Osteocyte (in vitro differentiated cells): Measurements from ENCODE around the gene BCL2A1. TPM values are rescaled to one million over a fixed set of nuclear protein-coding genes. Genes with fewer than 3 reads are reported as not detected.
"Not testable (repeated sequence)": the region's sequence is repeated elsewhere in the genome, so short reads cannot be mapped to it uniquely, and the experiment has no call there.

ENCODE experiments used
- DNase-seq: peaks from one replicate; pipeline ENCODE4 v3.0.0; 2021; ENCODE audit warnings: mixed read lengths; ENCODE audit not compliant: unreplicated experiment; ENCODE audit errors: extremely low spot score
- H3K27ac Mint-ChIP-seq: one replicate; pipeline ENCODE4 v1.8.0; 2021; ENCODE audit warnings: mild to moderate bottlenecking, mixed read lengths; ENCODE audit not compliant: unreplicated experiment
- H3K27me3 Mint-ChIP-seq: one replicate; pipeline ENCODE4 v1.8.0; 2021; ENCODE audit warnings: mixed read lengths; ENCODE audit not compliant: unreplicated experiment
- H3K36me3 Mint-ChIP-seq: one replicate; pipeline ENCODE4 v1.8.0; 2021; ENCODE audit warnings: mixed read lengths; ENCODE audit not compliant: unreplicated experiment
- H3K4me1 Mint-ChIP-seq: one replicate; pipeline ENCODE4 v1.8.0; 2021; ENCODE audit warnings: mixed read lengths; ENCODE audit not compliant: unreplicated experiment
- H3K4me3 Mint-ChIP-seq: one replicate; pipeline ENCODE4 v1.8.0; 2021; ENCODE audit warnings: mild to moderate bottlenecking, moderate library complexity, mixed read lengths; ENCODE audit not compliant: unreplicated experiment
- H3K9me3 Mint-ChIP-seq: one replicate; pipeline ENCODE4 v1.8.0; 2021; ENCODE audit warnings: mixed read lengths; ENCODE audit not compliant: unreplicated experiment
- CTCF ChIP-seq: fragments of 200-600 bp; sonication (generic); IDR thresholded peaks from 2 replicates; pipeline ENCODE4 v1.5.0; 2021; ENCODE audit warnings: antibody characterized with exemption, mild to moderate bottlenecking, moderate library complexity
- total RNA-seq: library from RNA; stranded (reverse); gene quantifications from 2 replicates; pipeline ENCODE4 v1.2.1, GENCODE V29; 2021

Gene BCL2A1
- total RNA-seq, 1 donor from 2014 or later: not detected

GRCh38 chr15:79943820-79944219 is 27.2 kb downstream of the BCL2A1 start:
- Mint-ChIP-seq H3K27me3 (peaks cover 6% of the 10 kb centered on the region), H3K36me3 (no peaks in the 10 kb centered on the region), H3K9me3 (no peaks in the 10 kb centered on the region), H3K4me1 (peaks cover 13% of the 10 kb centered on the region), H3K27ac (no peak overlapping the region), H3K4me3 (no peak overlapping the region)
- no peak for DNase-seq
- no peak for TF ChIP-seq CTCF

GRCh38 chr15:79942741-79943481 is 28.1 kb downstream of the BCL2A1 start:
- TF ChIP-seq CTCF: no peak
- Mint-ChIP-seq H3K4me1 (peaks cover 13% of the 10 kb centered on the region), H3K9me3 (no peaks in the 10 kb centered on the region), H3K36me3 (no peaks in the 10 kb centered on the region), H3K27ac (no peak overlapping the region), H3K4me3 (no peak overlapping the region), H3K27me3 (peaks cover 6% of the 10 kb centered on the region)
- DNase-seq: no peak

- Mint-ChIP-seq H3K4me1 (peaks cover 13% of the 10 kb centered on the region), H3K27ac (no peak overlapping the region), H3K36me3 (no peaks in the 10 kb centered on the region), H3K27me3 (peaks cover 6% of the 10 kb centered on the region), H3K4me3 (no peak overlapping the region), H3K9me3 (no peaks in the 10 kb centered on the region)
- TF ChIP-seq CTCF: no peak
- no peak for DNase-seq
Observed at GRCh38 chr15:79939399-79939798, 31.6 kb downstream of the BCL2A1 start.

- Mint-ChIP-seq H3K27ac (no peak overlapping the region), H3K9me3 (no peaks in the 10 kb centered on the region), H3K27me3 (peaks cover 8% of the 10 kb centered on the region), H3K36me3 (no peaks in the 10 kb centered on the region), H3K4me1 (peaks cover 12% of the 10 kb centered on the region), H3K4me3 (no peak overlapping the region)
- TF ChIP-seq CTCF: no peak
- DNase-seq: no peak
Observed at GRCh38 chr15:79938143-79938542, 32.9 kb downstream of the BCL2A1 start.

- H3K4me3 Mint-ChIP-seq, H3K36me3 Mint-ChIP-seq, DNase-seq, H3K9me3 Mint-ChIP-seq, H3K27ac Mint-ChIP-seq, H3K4me1 Mint-ChIP-seq: not testable (repeated sequence)
- H3K27me3 Mint-ChIP-seq: peaks cover 17% of the 10 kb centered on the region
Observed at GRCh38 chr15:79935556-79936201, 35.3 kb downstream of the BCL2A1 start.
